Activated T-helper 1 cell treated with anti-CD3 and anti-CD28 coated beads, Interleukin-12 subunit alpha, Interleukin-12 subunit beta, Interleukin-2, Interleukin-4 antibody, amounts not matched to agents 30 ng/mL and 10 ng/mL and 1 ng/mL, durations not matched to agents 14 hours and 24 hours and 36 hours (primary cell): Measurements from ENCODE around the gene CYP24A1. TPM values are rescaled to one million over a fixed set of nuclear protein-coding genes. Genes with fewer than 3 reads are reported as not detected.
"Not testable (repeated sequence)": the region's sequence is repeated elsewhere in the genome, so short reads cannot be mapped to it uniquely, and the experiment has no call there.

Source experiments
- DNase-seq: peaks from one replicate; pipeline ENCODE4 v3.0.0; 2021; ENCODE audit warnings: low spot score
- H3K27ac Mint-ChIP-seq: one replicate; pipeline ENCODE4 v1.8.0; 2021; ENCODE audit warnings: mild to moderate bottlenecking, mixed read lengths
- H3K27me3 Mint-ChIP-seq: one replicate; pipeline ENCODE4 v1.8.0; 2022; ENCODE audit warnings: mild to moderate bottlenecking, moderate library complexity, mixed read lengths; ENCODE audit not compliant: insufficient read depth
- H3K36me3 Mint-ChIP-seq: one replicate; pipeline ENCODE4 v1.8.0; 2021; ENCODE audit warnings: low read depth, mixed read lengths
- H3K4me1 Mint-ChIP-seq: one replicate; pipeline ENCODE4 v1.8.0; 2021; ENCODE audit warnings: low read depth, mixed read lengths
- H3K4me3 Mint-ChIP-seq: one replicate; pipeline ENCODE4 v1.8.0; 2021; ENCODE audit warnings: mild to moderate bottlenecking, moderate library complexity, mixed read lengths
- H3K9me3 Mint-ChIP-seq: one replicate; pipeline ENCODE4 v1.8.0; 2021; ENCODE audit warnings: mixed read lengths
- intact Hi-C: fragments of 100-400 bp; cut with micrococcal nuclease; formaldehyde crosslinking; loops from one replicate; pipeline ENCODE4 v1.15.1; 2024
- total RNA-seq: library from RNA; stranded (reverse); gene quantifications from 2 replicates; pipeline ENCODE4 v1.2.3, GENCODE V29; 2022

The CYP24A1 gene
- total RNA-seq, 1 donor from 2014 or later = not detected

DNA sequence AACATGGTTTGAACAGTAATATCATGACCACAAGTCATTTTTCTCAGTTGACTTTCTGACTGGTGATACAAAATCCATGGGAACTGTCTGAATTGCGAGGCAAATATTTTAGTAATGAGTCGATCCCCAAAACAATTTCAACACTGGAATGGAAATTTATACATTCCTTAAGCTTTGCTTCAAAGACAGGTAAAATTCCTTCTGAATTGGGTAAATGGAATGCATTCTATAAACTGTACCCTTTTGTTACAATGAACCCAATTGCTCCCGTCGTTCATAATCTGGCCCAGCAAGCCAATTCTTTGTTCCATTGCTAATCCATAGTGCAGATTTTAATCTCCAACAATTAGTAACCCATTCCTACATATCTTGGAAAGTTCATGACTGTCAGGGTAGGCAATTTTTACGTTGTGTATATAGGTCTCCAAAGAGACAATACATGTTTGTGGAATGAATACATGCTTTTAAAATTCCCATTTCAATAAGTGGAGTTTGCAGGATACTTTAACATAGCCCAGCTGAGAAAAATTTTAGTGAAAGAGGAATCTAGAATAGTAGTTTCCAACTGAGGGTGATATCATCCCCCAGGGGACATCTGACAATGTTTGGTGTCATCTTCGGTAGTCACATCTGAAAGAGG lies 32.7 kb downstream of the CYP24A1 start:
- Mint-ChIP-seq H3K9me3 (no peaks in the 10 kb centered on the region), H3K36me3 (no peaks in the 10 kb centered on the region), H3K27ac (no peak overlapping the region), H3K4me1 (no peaks in the 10 kb centered on the region), H3K27me3 (peaks cover 3% of the 10 kb centered on the region), H3K4me3 (no peak overlapping the region)
- intact Hi-C loops = no loop called here
- DNase-seq = no peak

DNA sequence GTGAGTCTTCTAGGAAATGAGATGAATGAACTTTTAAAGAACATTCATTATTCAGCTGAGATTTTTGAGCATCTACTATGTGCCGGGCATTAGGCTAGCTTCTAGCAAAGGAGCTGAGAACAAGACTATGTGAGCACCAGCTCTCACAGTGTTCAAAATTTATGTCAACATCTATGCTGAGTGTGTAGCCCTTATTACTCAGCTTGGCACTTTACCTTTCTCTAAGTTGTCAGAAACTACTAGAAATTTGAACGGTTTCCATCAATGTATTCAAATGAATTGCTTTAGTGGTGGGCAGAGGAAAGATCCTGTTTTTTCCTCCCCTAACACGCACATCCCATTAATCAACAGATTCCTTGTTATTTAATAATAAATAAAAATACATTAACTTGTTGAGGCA lies 33.3 kb downstream of the CYP24A1 start:
- intact Hi-C loops = no loop called here
- no peak for DNase-seq
- no peaks in the 10 kb centered on the region for H3K4me1 Mint-ChIP-seq
- H3K9me3 Mint-ChIP-seq = no peaks in the 10 kb centered on the region
- no peaks in the 10 kb centered on the region for H3K27me3 Mint-ChIP-seq
- no peak overlapping the region for H3K27ac Mint-ChIP-seq
- H3K36me3 Mint-ChIP-seq = no peaks in the 10 kb centered on the region
- H3K4me3 Mint-ChIP-seq = no peak overlapping the region

DNA sequence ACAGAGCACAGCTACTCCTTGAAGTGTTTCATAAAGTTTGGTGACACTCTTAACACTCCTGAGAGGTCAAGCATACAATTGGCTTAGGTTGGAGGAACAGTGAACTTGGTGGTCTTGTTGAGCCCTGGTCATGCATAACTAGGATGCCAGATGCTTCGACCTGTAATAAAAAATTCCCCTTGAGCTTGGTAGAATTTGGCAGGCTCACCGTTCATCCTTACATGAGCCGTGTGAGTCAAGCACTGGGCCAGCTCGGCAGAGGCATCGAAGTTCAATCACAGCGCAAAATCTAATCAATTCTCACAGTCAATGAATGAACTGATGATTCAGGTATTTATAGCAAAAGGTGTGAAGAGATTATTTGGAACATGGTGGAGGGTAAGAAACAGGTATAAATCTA lies 33.7 kb downstream of the CYP24A1 start:
- no peaks in the 10 kb centered on the region for H3K27me3 Mint-ChIP-seq
- no peak overlapping the region for H3K4me3 Mint-ChIP-seq
- DNase-seq = no peak
- intact Hi-C loops = no loop called here
- no peaks in the 10 kb centered on the region for H3K4me1 Mint-ChIP-seq
- no peak overlapping the region for H3K27ac Mint-ChIP-seq
- no peaks in the 10 kb centered on the region for H3K36me3 Mint-ChIP-seq
- no peaks in the 10 kb centered on the region for H3K9me3 Mint-ChIP-seq

DNA sequence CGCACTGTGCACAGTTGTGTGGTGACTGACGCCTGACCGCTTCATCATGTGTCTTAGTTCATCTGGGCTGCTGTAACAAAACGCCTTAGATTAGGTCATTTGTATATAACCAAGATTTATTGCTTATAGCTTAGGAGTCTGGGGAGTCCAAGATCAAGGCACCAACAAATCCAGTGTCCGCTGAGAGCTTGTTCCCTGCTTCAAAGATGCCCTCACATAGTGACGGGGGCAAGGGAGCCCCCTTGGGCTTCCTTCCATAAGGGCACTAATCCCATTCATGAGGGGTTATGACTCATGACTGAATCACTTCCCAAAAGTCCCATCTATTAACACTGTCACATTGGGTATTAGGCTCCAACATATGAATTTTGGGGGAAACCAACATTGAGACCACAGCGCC lies 34.6 kb downstream of the CYP24A1 start:
- intact Hi-C loops = no loop called here
- H3K9me3 Mint-ChIP-seq = no peaks in the 10 kb centered on the region
- no peak for DNase-seq
- H3K4me1 Mint-ChIP-seq = no peaks in the 10 kb centered on the region
- H3K27ac Mint-ChIP-seq = no peak overlapping the region
- H3K4me3 Mint-ChIP-seq = no peak overlapping the region
- H3K36me3 Mint-ChIP-seq = no peaks in the 10 kb centered on the region
- H3K27me3 Mint-ChIP-seq = no peaks in the 10 kb centered on the region

DNA sequence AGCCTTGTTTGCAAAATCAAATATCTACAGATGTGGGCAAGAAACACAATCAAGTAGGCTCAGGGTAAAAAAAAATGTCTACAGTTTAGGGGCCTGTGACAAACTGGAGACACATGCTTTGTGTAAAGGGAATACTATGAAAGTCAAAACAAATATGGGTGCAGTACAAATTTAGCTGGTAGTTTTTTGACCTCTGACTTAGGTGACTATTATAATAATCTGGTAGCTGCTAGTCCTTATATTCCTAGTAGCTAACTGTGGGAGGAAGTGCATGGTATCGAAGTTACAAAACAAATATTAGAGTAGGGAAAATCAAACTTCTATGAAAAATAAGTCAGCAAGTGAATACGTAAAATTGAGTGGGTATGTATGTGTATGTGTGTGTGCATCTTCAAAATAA lies 35.4 kb downstream of the CYP24A1 start:
- H3K9me3 Mint-ChIP-seq = no peaks in the 10 kb centered on the region
- no peaks in the 10 kb centered on the region for H3K36me3 Mint-ChIP-seq
- no peak overlapping the region for H3K4me3 Mint-ChIP-seq
- no peak overlapping the region for H3K27ac Mint-ChIP-seq
- intact Hi-C loops = no loop called here
- H3K27me3 Mint-ChIP-seq = no peaks in the 10 kb centered on the region
- no peaks in the 10 kb centered on the region for H3K4me1 Mint-ChIP-seq
- no peak for DNase-seq

DNA sequence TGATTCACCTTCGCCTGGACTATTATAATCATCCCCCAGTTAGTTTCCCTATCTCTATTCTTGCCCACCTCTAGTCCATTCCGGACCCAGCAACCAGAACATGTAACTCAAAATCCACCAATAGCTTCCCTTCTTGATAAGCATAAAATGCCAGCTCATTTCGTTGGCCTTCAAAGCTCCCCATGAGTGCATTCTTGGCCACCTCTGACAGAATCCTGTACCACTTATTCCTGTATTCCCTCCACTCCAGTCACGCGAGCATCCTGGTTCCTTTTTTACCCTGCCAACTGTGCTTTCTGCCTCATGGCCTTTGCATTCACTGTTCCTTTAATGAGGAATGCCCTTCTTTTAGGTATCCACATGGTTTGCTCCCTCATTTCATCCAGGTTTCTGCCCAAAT lies 36.7 kb downstream of the CYP24A1 start:
- intact Hi-C loops = no loop called here
- no peak overlapping the region for H3K4me3 Mint-ChIP-seq
- H3K36me3 Mint-ChIP-seq = no peaks in the 10 kb centered on the region
- no peaks in the 10 kb centered on the region for H3K27me3 Mint-ChIP-seq
- H3K27ac Mint-ChIP-seq = no peak overlapping the region
- H3K4me1 Mint-ChIP-seq = no peaks in the 10 kb centered on the region
- no peak for DNase-seq
- H3K9me3 Mint-ChIP-seq = no peaks in the 10 kb centered on the region

DNA sequence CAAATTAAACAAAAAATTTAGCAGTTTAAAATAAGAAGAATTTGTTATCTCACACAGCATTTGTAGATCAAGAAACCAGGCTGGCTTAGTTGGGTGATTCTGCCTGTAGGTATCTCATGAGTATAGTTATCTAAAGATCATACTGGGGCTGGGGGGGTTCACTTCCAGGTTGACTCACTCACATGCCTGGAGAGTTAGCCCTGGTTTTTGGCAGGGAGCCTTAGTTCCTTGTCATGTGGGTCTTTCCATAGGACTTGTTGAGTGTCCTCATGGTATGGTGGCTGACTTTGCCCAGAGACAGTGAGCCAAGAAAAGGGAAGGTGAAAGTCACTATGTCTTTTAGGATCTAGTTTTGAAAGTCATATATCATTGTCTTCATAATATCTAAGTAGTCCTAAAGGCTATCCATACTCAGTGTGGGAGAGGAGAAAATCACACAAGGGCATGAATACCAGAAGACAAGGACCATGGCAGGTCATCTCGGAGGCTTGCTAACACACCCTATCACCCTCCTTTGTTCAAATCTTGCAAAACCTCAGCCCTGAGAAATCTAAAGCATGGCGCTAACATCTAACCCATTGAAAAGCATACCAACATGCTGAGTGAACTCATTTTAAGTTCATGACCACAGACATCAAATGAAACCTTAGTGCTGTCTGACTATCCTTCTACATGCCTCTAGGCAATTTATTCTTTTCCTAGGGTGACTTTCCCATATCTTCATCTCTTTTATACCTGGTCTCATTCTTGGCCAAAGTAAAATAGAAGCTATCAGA lies 39.2 kb downstream of the CYP24A1 start:
- no peaks in the 10 kb centered on the region for H3K36me3 Mint-ChIP-seq
- no peak for DNase-seq
- H3K4me1 Mint-ChIP-seq = no peaks in the 10 kb centered on the region
- no peak overlapping the region for H3K4me3 Mint-ChIP-seq
- no peak overlapping the region for H3K27ac Mint-ChIP-seq
- intact Hi-C loops = no loop called here
- H3K27me3 Mint-ChIP-seq = no peaks in the 10 kb centered on the region
- no peaks in the 10 kb centered on the region for H3K9me3 Mint-ChIP-seq

DNA sequence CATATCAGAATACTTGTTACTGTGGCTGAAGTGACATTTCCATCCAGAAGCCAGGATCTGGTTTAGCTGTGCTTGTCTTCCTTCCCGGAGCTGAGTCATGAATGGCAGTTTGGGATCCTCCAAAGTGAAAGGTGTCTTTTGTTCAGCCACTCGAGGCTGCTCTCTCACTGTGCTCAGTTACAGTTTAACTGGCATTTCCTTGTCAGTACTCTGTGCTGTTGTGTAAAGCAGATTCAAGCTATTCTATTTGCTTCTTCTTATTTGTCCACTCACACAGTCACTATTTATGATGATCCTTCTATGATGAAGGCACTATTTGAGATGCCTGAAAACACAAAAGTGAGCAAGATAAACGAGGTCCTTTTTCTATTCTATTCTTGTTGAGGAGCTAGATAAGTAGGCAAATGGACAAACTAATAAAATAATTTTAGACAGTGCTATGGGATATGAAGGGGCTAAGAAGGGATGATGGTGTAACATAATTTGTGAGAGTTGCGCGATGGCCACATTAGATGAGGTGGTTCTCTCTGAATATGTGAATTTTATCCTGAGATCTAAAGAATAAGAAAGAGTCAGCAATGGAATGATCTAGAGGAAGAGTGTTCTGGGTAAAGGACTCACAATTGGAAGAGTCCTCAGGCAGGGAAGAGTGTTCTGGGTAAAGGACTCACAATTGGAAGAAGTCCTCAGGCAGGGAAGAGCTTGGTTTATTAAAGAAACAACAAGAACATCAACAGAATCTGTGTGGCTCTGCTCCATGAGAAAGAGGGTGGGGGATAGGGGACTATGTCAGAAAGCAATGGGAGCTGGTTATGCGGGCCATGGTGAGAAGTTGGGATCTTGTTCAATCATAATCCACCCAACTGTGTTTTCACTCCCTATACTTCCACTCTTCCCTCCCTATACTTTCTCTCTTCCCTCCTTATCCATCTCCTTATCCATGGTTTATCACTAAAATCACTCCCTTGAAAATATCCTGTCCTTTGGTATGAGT lies 40.1 kb downstream of the CYP24A1 start:
- Mint-ChIP-seq H3K27me3 (no peaks in the 10 kb centered on the region), H3K4me1 (no peaks in the 10 kb centered on the region), H3K36me3 (no peaks in the 10 kb centered on the region), H3K27ac (no peak overlapping the region), H3K4me3 (no peak overlapping the region), H3K9me3 (peaks cover 4% of the 10 kb centered on the region)
- intact Hi-C loops = no loop called here
- DNase-seq = no peak

DNA sequence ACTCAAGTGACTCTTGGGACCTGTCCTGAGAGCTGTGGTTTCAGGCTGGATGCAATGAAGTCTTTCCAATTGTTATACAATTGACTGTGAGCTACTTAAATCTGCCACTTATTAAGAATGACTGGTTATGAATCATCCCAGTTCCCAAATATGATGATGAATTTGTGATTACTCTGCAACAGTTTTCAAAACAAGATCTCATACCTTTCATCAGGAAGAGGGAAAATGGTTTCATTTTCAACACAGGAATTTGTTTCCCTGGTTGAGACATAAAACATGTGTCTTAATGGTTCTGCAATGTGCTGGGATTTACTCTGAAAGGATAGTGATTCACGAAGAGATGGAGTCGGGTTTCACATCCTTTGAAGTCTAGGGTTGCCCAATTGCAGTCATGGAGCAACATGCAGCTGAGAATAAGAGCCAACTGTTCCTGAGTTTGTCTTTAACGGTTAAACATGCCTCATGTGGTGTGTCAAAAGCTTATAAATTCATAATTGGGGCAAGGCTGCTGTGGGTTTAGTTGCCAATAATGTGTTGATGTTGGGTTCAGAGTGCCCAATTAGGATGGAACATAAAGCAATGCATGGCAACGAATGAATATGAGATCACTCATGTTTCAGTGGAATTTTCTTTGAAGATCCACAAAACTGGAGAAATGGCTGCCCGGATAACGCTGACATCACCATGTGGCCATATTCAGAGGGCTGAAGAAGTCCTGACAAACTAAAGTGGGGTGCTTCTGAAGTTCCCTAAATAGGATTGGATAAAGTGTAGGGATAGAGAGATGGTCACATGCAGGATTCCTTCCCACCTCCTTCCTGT lies 41.0 kb downstream of the CYP24A1 start:
- no peaks in the 10 kb centered on the region for H3K27me3 Mint-ChIP-seq
- H3K9me3 Mint-ChIP-seq = peaks cover 4% of the 10 kb centered on the region
- no peaks in the 10 kb centered on the region for H3K4me1 Mint-ChIP-seq
- no peak overlapping the region for H3K4me3 Mint-ChIP-seq
- no peak overlapping the region for H3K27ac Mint-ChIP-seq
- no peak for DNase-seq
- intact Hi-C loops = no loop called here
- no peaks in the 10 kb centered on the region for H3K36me3 Mint-ChIP-seq

DNA sequence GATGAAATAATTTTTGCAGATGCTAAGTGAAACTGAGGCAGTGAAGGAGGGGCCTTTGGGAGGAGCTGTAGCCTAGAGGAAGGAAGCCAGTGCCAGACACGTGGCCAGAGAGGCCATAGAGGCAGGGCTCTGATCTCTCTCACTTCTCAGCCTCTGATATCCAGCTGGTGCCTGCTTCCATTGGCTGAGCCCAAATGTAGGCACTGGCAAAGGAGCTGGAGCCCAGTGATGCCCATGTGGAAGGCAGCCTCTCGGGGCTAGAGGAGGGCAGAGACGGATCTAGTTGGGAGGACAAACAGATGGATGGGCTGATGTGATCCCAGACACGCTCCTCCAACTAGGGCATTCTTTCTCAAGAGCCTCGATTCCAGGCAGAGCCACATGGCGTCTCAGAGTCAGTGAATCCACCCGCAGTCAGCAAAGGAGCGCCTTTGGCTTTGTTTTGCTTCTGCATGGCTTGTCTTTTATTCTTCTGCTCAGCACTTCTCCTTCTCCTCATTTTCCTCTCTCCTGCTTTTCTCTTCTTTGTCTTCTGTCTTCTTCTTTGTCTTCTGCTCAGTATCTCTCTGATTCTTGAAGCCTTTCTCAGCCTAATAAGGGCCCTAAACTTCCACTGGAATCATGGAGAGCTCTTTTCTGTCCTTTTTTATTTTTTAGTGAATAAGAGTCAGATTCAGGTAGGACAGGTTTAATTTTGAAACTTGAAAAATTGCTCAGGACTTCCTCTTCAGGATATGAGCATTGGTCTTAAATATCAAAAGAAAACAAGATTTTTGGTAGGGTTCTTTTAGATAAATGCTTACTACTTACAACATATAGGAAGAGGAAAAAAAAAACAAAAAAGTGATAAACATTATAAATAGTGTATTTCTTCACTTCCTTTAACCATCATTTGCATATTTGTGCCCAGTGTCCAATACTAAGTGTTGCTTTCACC lies 41.8 kb downstream of the CYP24A1 start:
- no peaks in the 10 kb centered on the region for H3K27me3 Mint-ChIP-seq
- H3K36me3 Mint-ChIP-seq = no peaks in the 10 kb centered on the region
- intact Hi-C loops = no loop called here
- H3K9me3 Mint-ChIP-seq = peaks cover 4% of the 10 kb centered on the region
- no peak for DNase-seq
- H3K4me3 Mint-ChIP-seq = no peak overlapping the region
- H3K27ac Mint-ChIP-seq = no peak overlapping the region
- H3K4me1 Mint-ChIP-seq = no peaks in the 10 kb centered on the region

DNA sequence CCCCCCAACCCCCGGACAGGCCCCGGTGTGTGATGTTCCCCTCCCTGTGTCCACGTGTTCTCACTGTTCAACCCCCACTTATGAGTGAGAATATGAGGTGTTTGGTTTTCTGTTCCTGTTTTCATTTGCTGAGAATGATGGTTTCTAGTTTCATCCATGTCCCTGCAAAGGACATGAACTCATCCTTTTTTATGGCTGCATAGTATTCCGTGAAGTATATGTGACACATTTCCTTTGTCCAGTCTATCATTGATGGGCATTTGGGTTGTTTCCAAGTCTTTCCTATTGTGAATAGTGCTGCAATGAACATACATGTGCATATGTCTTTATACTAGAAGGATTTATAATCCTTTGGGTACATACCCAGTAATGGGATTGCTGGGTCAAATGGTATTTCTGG lies 42.7 kb downstream of the CYP24A1 start:
- H3K36me3 Mint-ChIP-seq, H3K4me1 Mint-ChIP-seq, DNase-seq, H3K9me3 Mint-ChIP-seq, H3K27ac Mint-ChIP-seq, intact Hi-C loops, H3K27me3 Mint-ChIP-seq, H3K4me3 Mint-ChIP-seq: not testable (repeated sequence)

DNA sequence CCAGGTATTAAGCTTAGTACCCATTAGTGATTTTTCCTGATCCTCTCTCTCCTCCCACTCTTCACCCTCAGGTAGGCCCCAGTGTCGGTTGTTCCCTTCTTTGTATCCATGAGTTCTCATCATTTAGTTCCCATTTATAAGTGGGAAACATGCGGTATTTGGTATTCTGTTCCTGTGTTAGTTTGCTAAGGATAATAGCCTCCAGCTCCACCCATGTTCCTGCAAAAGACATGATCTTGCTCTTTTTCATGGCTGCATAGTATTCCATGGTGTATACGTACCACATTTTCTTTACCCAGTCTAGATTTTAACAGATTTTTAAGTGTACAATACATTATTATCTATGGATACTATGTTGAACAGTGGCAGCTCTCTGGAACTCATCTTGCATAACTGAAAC lies 44.4 kb downstream of the CYP24A1 start:
- H3K4me1 Mint-ChIP-seq = no peaks in the 10 kb centered on the region
- no peak for DNase-seq
- H3K9me3 Mint-ChIP-seq = peaks cover 4% of the 10 kb centered on the region
- no peak overlapping the region for H3K4me3 Mint-ChIP-seq
- H3K27me3 Mint-ChIP-seq = no peaks in the 10 kb centered on the region
- H3K36me3 Mint-ChIP-seq = no peaks in the 10 kb centered on the region
- intact Hi-C loops = no loop called here
- H3K27ac Mint-ChIP-seq = no peak overlapping the region
